ENCODE data around the gene BICC1. TPM values are rescaled to one million over a fixed set of nuclear protein-coding genes. Genes with fewer than 3 reads are reported as not detected.

Gene BICC1
- polyA plus RNA-seq, 1 donor (not counting 4 experiments of a cell fraction or from before 2014, with no cell fraction given): 4.2 TPM

GRCh38 chr10:58818900-58819299 lies 306.2 kb downstream of the BICC1 start:
- H3K27me3 ChIP-seq (ENCODE audit: control insufficient read depth, extremely low read depth, insufficient read depth, low read length): no peaks in the 10 kb centered on the region
- H3K4me2 ChIP-seq (ENCODE audit: control insufficient read depth, extremely low read depth, insufficient read depth, low read depth, low read length): no peak overlapping the region
- no peak overlapping the region for H2AFZ ChIP-seq (ENCODE audit: control insufficient read depth, low read length)
- H3K4me1 ChIP-seq (ENCODE audit: control insufficient read depth, extremely low read depth, insufficient read depth, low read length): peaks cover 20% of the 10 kb centered on the region
- H3K27ac ChIP-seq (ENCODE audit: control insufficient read depth, insufficient read depth, low read length): no peak overlapping the region
- no peaks in the 10 kb centered on the region for H3K79me2 ChIP-seq (ENCODE audit: control insufficient read depth, insufficient read depth, low read length)
- H3K9me3 ChIP-seq (ENCODE audit: control insufficient read depth, low read depth, low read length): no peaks in the 10 kb centered on the region
- TF ChIP-seq, protein P1, sequence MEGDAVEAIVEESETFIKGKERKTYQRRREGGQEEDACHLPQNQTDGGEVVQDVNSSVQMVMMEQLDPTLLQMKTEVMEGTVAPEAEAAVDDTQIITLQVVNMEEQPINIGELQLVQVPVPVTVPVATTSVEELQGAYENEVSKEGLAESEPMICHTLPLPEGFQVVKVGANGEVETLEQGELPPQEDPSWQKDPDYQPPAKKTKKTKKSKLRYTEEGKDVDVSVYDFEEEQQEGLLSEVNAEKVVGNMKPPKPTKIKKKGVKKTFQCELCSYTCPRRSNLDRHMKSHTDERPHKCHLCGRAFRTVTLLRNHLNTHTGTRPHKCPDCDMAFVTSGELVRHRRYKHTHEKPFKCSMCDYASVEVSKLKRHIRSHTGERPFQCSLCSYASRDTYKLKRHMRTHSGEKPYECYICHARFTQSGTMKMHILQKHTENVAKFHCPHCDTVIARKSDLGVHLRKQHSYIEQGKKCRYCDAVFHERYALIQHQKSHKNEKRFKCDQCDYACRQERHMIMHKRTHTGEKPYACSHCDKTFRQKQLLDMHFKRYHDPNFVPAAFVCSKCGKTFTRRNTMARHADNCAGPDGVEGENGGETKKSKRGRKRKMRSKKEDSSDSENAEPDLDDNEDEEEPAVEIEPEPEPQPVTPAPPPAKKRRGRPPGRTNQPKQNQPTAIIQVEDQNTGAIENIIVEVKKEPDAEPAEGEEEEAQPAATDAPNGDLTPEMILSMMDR (optimal IDR thresholded peaks at IDR 0.05 in 1 of 3, IDR thresholded peaks at IDR 0.05 in 1 of 3, conservative IDR thresholded peaks at IDR 0.05 in 1 of 3; ENCODE audit: extremely low read depth in 1 of 3, insufficient read depth in 2 of 3, low read length in 3 of 3): no peak
- TF ChIP-seq EZH2 (IDR thresholded peaks at IDR 0.05; ENCODE audit: low read length): no peak
- no peak overlapping the region for H3K4me3 ChIP-seq (ENCODE audit: control insufficient read depth in 2 of 3, extremely low read depth in 1 of 3, insufficient read depth in 2 of 3, low read depth in 1 of 3, low read length in 3 of 3)
- peaks cover 0 to 2% of the 10 kb centered on the region in 2 experiments for H3K36me3 ChIP-seq (ENCODE audit: control insufficient read depth in 2 of 2, extremely low read depth in 1 of 2, insufficient read depth in 2 of 2, low read length in 2 of 2)
- no peaks in the 10 kb centered on the region for H4K20me1 ChIP-seq (ENCODE audit: control insufficient read depth, extremely low read depth, insufficient read depth, low read length)
- dilution Hi-C loops (cut with MboI; ENCODE audit: extremely low pct_ligation_motif_present, low sequenced_read_pairs): no loop called here
- H3K9me1 ChIP-seq (ENCODE audit: control insufficient read depth, extremely low read depth, insufficient read depth, low read length): no peaks in the 10 kb centered on the region
- FAIRE-seq (no peak), DNase-seq (ENCODE audit: low read depth, low spot score) (no peak)
- no peak overlapping the region for H3K9ac ChIP-seq (ENCODE audit: control insufficient read depth, extremely low read depth, insufficient read depth, low read length)

- dilution Hi-C loops (cut with MboI; ENCODE audit: extremely low pct_ligation_motif_present, low sequenced_read_pairs): no loop called here
- no peak for TF ChIP-seq EZH2 (IDR thresholded peaks at IDR 0.05; ENCODE audit: low read length)
- TF ChIP-seq, protein P1 (optimal IDR thresholded peaks at IDR 0.05 in 1 of 3, IDR thresholded peaks at IDR 0.05 in 1 of 3, conservative IDR thresholded peaks at IDR 0.05 in 1 of 3; ENCODE audit: extremely low read depth in 1 of 3, insufficient read depth in 2 of 3, low read length in 3 of 3): no peak
- H4K20me1 ChIP-seq (ENCODE audit: control insufficient read depth, extremely low read depth, insufficient read depth, low read length): no peaks in the 10 kb centered on the region
- H3K9me1 ChIP-seq (ENCODE audit: control insufficient read depth, extremely low read depth, insufficient read depth, low read length): no peaks in the 10 kb centered on the region
- no peaks in the 10 kb centered on the region for H3K79me2 ChIP-seq (ENCODE audit: control insufficient read depth, insufficient read depth, low read length)
- H3K27ac ChIP-seq (ENCODE audit: control insufficient read depth, insufficient read depth, low read length): peak overlapping the region; percentile 13
- peaks cover 20% of the 10 kb centered on the region for H3K4me1 ChIP-seq (ENCODE audit: control insufficient read depth, extremely low read depth, insufficient read depth, low read length)
- H3K9ac ChIP-seq (ENCODE audit: control insufficient read depth, extremely low read depth, insufficient read depth, low read length): no peak overlapping the region
- no peaks in the 10 kb centered on the region for H3K9me3 ChIP-seq (ENCODE audit: control insufficient read depth, low read depth, low read length)
- H3K4me2 ChIP-seq (ENCODE audit: control insufficient read depth, extremely low read depth, insufficient read depth, low read depth, low read length): peak overlapping the region; percentile 69
- H3K27me3 ChIP-seq (ENCODE audit: control insufficient read depth, extremely low read depth, insufficient read depth, low read length): no peaks in the 10 kb centered on the region
- no peak for DNase-seq (ENCODE audit: low read depth, low spot score)
- H2AFZ ChIP-seq (ENCODE audit: control insufficient read depth, low read length): no peak overlapping the region
- H3K36me3 ChIP-seq (ENCODE audit: control insufficient read depth in 2 of 2, extremely low read depth in 1 of 2, insufficient read depth in 2 of 2, low read length in 2 of 2): no peaks in the 10 kb centered on the region
- no peak for FAIRE-seq
- H3K4me3 ChIP-seq (ENCODE audit: control insufficient read depth in 2 of 3, extremely low read depth in 1 of 3, insufficient read depth in 2 of 3, low read depth in 1 of 3, low read length in 3 of 3): peak overlapping the region in 2 of 3 experiments; percentile 15 to 36
Observed at GRCh38 chr10:58820386-58820785, 307.7 kb downstream of the BICC1 start.

All from keratinocyte (primary cell).